Mesenchymal stem cell (in vitro differentiated cells and primary cell): ENCODE data around the gene NCR2.

ENCODE experiments used
- DNase-seq: peaks from one replicate; pipeline ENCODE4 v3.0.0-alpha.2; 2013
- H2AFZ ChIP-seq: one replicate; pipeline ENCODE4 v1.6.1; 2013; ENCODE audit warnings: low read depth, mild to moderate bottlenecking, control low read depth, inconsistent platforms, low read length, moderate library complexity
- H2AK5ac ChIP-seq: 2 replicates; pipeline ENCODE4 v1.6.1; 2013; ENCODE audit warnings: low read length, moderate library complexity, mild to moderate bottlenecking, inconsistent platforms; ENCODE audit not compliant: severe bottlenecking
- H2BK120ac ChIP-seq: one replicate; pipeline ENCODE4 v1.6.1; 2013; ENCODE audit warnings: low read depth, mild to moderate bottlenecking, inconsistent platforms, low read length, moderate library complexity
- H2BK12ac ChIP-seq, 2 experiments: one replicate each; pipeline ENCODE4 v1.6.1; 2013; ENCODE audit warnings: inconsistent platforms in 2 of 2, low read length in 2 of 2, mild to moderate bottlenecking in 2 of 2, moderate library complexity in 2 of 2, control low read depth in 1 of 2
- H2BK15ac ChIP-seq: one replicate; pipeline ENCODE4 v1.6.1; 2013; ENCODE audit warnings: mild to moderate bottlenecking, low read depth, inconsistent platforms; ENCODE audit not compliant: poor library complexity, severe bottlenecking
- H2BK5ac ChIP-seq: 2 replicates; pipeline ENCODE4 v1.6.1; 2013; ENCODE audit warnings: low read depth, mild to moderate bottlenecking, low read length, control low read depth, inconsistent platforms; ENCODE audit not compliant: poor library complexity, severe bottlenecking
- H3K14ac ChIP-seq, 2 experiments: one replicate each; pipeline ENCODE4 v1.6.1; 2013; ENCODE audit warnings: inconsistent platforms in 2 of 2, low read length in 2 of 2, control low read depth in 1 of 2, mild to moderate bottlenecking in 1 of 2, moderate library complexity in 1 of 2
- H3K18ac ChIP-seq, 2 experiments: one replicate each; pipeline ENCODE4 v1.6.1; 2013; ENCODE audit warnings: inconsistent platforms in 2 of 2, low read length in 2 of 2, control low read depth in 1 of 2, low read depth in 1 of 2, mild to moderate bottlenecking in 1 of 2
- H3K23ac ChIP-seq, 2 experiments: one replicate each; pipeline ENCODE4 v1.6.1; 2013; ENCODE audit warnings: inconsistent platforms in 2 of 2, low read length in 2 of 2, mild to moderate bottlenecking in 2 of 2, moderate library complexity in 2 of 2, control low read depth in 1 of 2
- H3K27ac ChIP-seq: 2 replicates; pipeline ENCODE4 v1.5.1; 2013; ENCODE audit warnings: mild to moderate bottlenecking, moderate library complexity, low read length, control low read depth, inconsistent platforms; ENCODE audit not compliant: poor library complexity, severe bottlenecking
- H3K27me3 ChIP-seq, 2 experiments: 2 replicates each; pipeline versions ENCODE4 v1.6.1 to v1.7.0; 2013; ENCODE audit warnings: low read length in 2 of 2, mild to moderate bottlenecking in 2 of 2, moderate library complexity in 2 of 2, control low read depth in 1 of 2, inconsistent platforms in 1 of 2; ENCODE audit not compliant: control insufficient read depth in 1 of 2, insufficient read depth in 1 of 2
- H3K36me3 ChIP-seq, 2 experiments: 2 replicates each; pipeline versions ENCODE4 v1.6.1 to v1.7.0; 2013; ENCODE audit warnings: low read length in 2 of 2, control low read depth in 1 of 2, inconsistent platforms in 1 of 2, low read depth in 1 of 2, mild to moderate bottlenecking in 1 of 2; ENCODE audit not compliant: insufficient read depth in 2 of 2, control insufficient read depth in 1 of 2
- H3K4ac ChIP-seq, 2 experiments: one replicate each; pipeline ENCODE4 v1.6.1; 2013; ENCODE audit warnings: inconsistent platforms in 2 of 2, low read length in 2 of 2, mild to moderate bottlenecking in 2 of 2, moderate library complexity in 2 of 2, control low read depth in 1 of 2, low read depth in 1 of 2
- H3K4me1 ChIP-seq: 2 replicates; pipeline ENCODE4 v1.6.1; 2013; ENCODE audit warnings: low read depth, low read length, control low read depth; ENCODE audit not compliant: control insufficient read depth, insufficient read depth
- H3K4me2 ChIP-seq: 2 replicates; pipeline ENCODE4 v1.6.1; 2013; ENCODE audit warnings: low read length, mild to moderate bottlenecking, inconsistent platforms; ENCODE audit not compliant: poor library complexity, severe bottlenecking
- H3K4me3 ChIP-seq, 2 experiments: 2 replicates each; pipeline versions ENCODE4 v1.5.1 to v1.7.0; 2013; ENCODE audit warnings: low read length in 2 of 2, mild to moderate bottlenecking in 2 of 2, control low read depth in 1 of 2, low read depth in 1 of 2; ENCODE audit not compliant: insufficient read depth in 1 of 2
- H3K79me1 ChIP-seq: replicated peaks from 2 replicates; pipeline ENCODE4 v1.6.1; 2013; ENCODE audit warnings: mild to moderate bottlenecking, control low read depth, low read length, inconsistent platforms; ENCODE audit not compliant: poor library complexity, severe bottlenecking
- H3K9ac ChIP-seq: 2 replicates; pipeline ENCODE4 v1.7.0; 2013; ENCODE audit warnings: mild to moderate bottlenecking, low read length, moderate library complexity
- H3K9me3 ChIP-seq: 2 replicates; pipeline ENCODE4 v1.7.0; 2013; ENCODE audit warnings: mild to moderate bottlenecking, low read length; ENCODE audit not compliant: control insufficient read depth
- H4K8ac ChIP-seq: one replicate; pipeline ENCODE4 v1.6.1; 2013; ENCODE audit warnings: inconsistent platforms, mild to moderate bottlenecking, low read length, moderate library complexity
- H4K91ac ChIP-seq: one replicate; pipeline ENCODE4 v1.6.1; 2013; ENCODE audit warnings: mild to moderate bottlenecking, low read length, inconsistent platforms
- WGBS: methylation state at CpG from one replicate; pipeline ENCODE4 v1.1.7; 2013; ENCODE audit warnings: mixed read lengths; 5-methylcytosine and 5-hydroxymethylcytosine counted together

Gene NCR2

GRCh38 chr6:41335943-41336342, 535 bp downstream of the NCR2 start:
- H3K4ac ChIP-seq, result no peak overlapping the region
- H3K18ac ChIP-seq, result no peak overlapping the region
- no peak overlapping the region for H3K14ac ChIP-seq
- no peak overlapping the region for H3K4me2 ChIP-seq
- no peak overlapping the region for H2BK5ac ChIP-seq
- no peak overlapping the region for H4K8ac ChIP-seq
- H3K23ac ChIP-seq, result no peak overlapping the region
- H2AFZ ChIP-seq, result no peak overlapping the region
- no peak overlapping the region for H3K9ac ChIP-seq
- H2AK5ac ChIP-seq, result no peak overlapping the region
- no peaks in the 10 kb centered on the region for H3K4me1 ChIP-seq
- H3K79me1 ChIP-seq, result no peaks in the 10 kb centered on the region
- 91% methylated on average over 10 of the region's 11 CpGs for WGBS
- no peak overlapping the region for H3K27ac ChIP-seq
- no peak overlapping the region for H2BK120ac ChIP-seq
- H2BK12ac ChIP-seq, result no peak overlapping the region
- no peak overlapping the region for H4K91ac ChIP-seq
- no peak for DNase-seq
- no peaks in the 10 kb centered on the region for H3K36me3 ChIP-seq
- H2BK15ac ChIP-seq, result no peak overlapping the region
- H3K9me3 ChIP-seq, result no peaks in the 10 kb centered on the region
- no peak overlapping the region for H3K4me3 ChIP-seq
- H3K27me3 ChIP-seq, result peaks cover 45 to 75% of the 10 kb centered on the region in 2 experiments

GRCh38 chr6:41336824-41337223, 1.4 kb downstream of the NCR2 start:
- DNase-seq, result no peak

GRCh38 chr6:41337709-41338108, 2.3 kb downstream of the NCR2 start:
- 94% methylated on average over 2 of the region's 4 CpGs for WGBS
- H2BK5ac ChIP-seq, result no peak overlapping the region
- no peak overlapping the region for H2AFZ ChIP-seq
- H3K27ac ChIP-seq, result no peak overlapping the region
- H2BK15ac ChIP-seq, result no peak overlapping the region
- H3K4me1 ChIP-seq, result no peaks in the 10 kb centered on the region
- H3K4me2 ChIP-seq, result no peak overlapping the region
- no peaks in the 10 kb centered on the region for H3K9me3 ChIP-seq
- H3K14ac ChIP-seq, result no peak overlapping the region
- peaks cover 45 to 76% of the 10 kb centered on the region in 2 experiments for H3K27me3 ChIP-seq
- H3K4me3 ChIP-seq, result no peak overlapping the region
- H3K23ac ChIP-seq, result no peak overlapping the region
- H3K36me3 ChIP-seq, result no peaks in the 10 kb centered on the region
- no peak for DNase-seq
- no peaks in the 10 kb centered on the region for H3K79me1 ChIP-seq
- H2AK5ac ChIP-seq, result no peak overlapping the region
- H2BK12ac ChIP-seq, result no peak overlapping the region
- H4K8ac ChIP-seq, result no peak overlapping the region
- H4K91ac ChIP-seq, result no peak overlapping the region
- H2BK120ac ChIP-seq, result no peak overlapping the region
- H3K4ac ChIP-seq, result no peak overlapping the region
- no peak overlapping the region for H3K9ac ChIP-seq
- H3K18ac ChIP-seq, result no peak overlapping the region

More at GRCh38 chr6:41336824-41337223, 1.4 kb downstream of the NCR2 start:
- H3K36me3 ChIP-seq, result no peaks in the 10 kb centered on the region
- no peak overlapping the region for H3K4ac ChIP-seq
- no peak overlapping the region for H2AK5ac ChIP-seq
- H3K23ac ChIP-seq, result no peak overlapping the region
- no peak overlapping the region for H3K14ac ChIP-seq
- no peak overlapping the region for H2BK12ac ChIP-seq
- no peak overlapping the region for H4K91ac ChIP-seq
- WGBS, result no CpG with 5 or more reads among the region's 1 CpG
- peaks cover 46 to 76% of the 10 kb centered on the region in 2 experiments for H3K27me3 ChIP-seq
- H3K79me1 ChIP-seq, result no peaks in the 10 kb centered on the region
- no peak overlapping the region for H3K4me2 ChIP-seq
- H3K9me3 ChIP-seq, result no peaks in the 10 kb centered on the region
- no peaks in the 10 kb centered on the region for H3K4me1 ChIP-seq
- no peak overlapping the region for H4K8ac ChIP-seq
- H2BK5ac ChIP-seq, result no peak overlapping the region
- no peak overlapping the region for H3K27ac ChIP-seq
- H2AFZ ChIP-seq, result no peak overlapping the region
- H2BK120ac ChIP-seq, result no peak overlapping the region
- no peak overlapping the region for H2BK15ac ChIP-seq
- no peak overlapping the region for H3K18ac ChIP-seq
- H3K4me3 ChIP-seq, result no peak overlapping the region
- H3K9ac ChIP-seq, result no peak overlapping the region

- H3K23ac ChIP-seq, result no peak overlapping the region
- no peak overlapping the region for H2AK5ac ChIP-seq
- H3K9me3 ChIP-seq, result no peaks in the 10 kb centered on the region
- H3K27me3 ChIP-seq, result peaks cover 43 to 76% of the 10 kb centered on the region in 2 experiments
- no peak overlapping the region for H2AFZ ChIP-seq
- WGBS, result 100% methylated on average over 2 of the region's 4 CpGs
- H3K9ac ChIP-seq, result no peak overlapping the region
- H4K8ac ChIP-seq, result no peak overlapping the region
- H4K91ac ChIP-seq, result no peak overlapping the region
- H3K27ac ChIP-seq, result no peak overlapping the region
- no peak overlapping the region for H3K4me3 ChIP-seq
- no peaks in the 10 kb centered on the region for H3K36me3 ChIP-seq
- no peak overlapping the region for H3K18ac ChIP-seq
- H3K4me2 ChIP-seq, result no peak overlapping the region
- H3K14ac ChIP-seq, result no peak overlapping the region
- no peaks in the 10 kb centered on the region for H3K4me1 ChIP-seq
- no peak overlapping the region for H2BK120ac ChIP-seq
- no peak overlapping the region for H2BK12ac ChIP-seq
- no peak overlapping the region for H3K4ac ChIP-seq
- no peak overlapping the region for H2BK5ac ChIP-seq
- H2BK15ac ChIP-seq, result no peak overlapping the region
- DNase-seq, result no peak
- no peaks in the 10 kb centered on the region for H3K79me1 ChIP-seq
Observed at GRCh38 chr6:41338659-41339058, 3.3 kb downstream of the NCR2 start.
